OCI-LY7 (cell line): ENCODE results near the gene CDK19. TPM values are rescaled to one million over a fixed set of nuclear protein-coding genes. Genes with fewer than 3 reads are reported as not detected.

Experiments used
- BruUV-seq: library from RNA; stranded (reverse); fragments of 400-500 nt; replicated peaks from 2 replicates; lab custom pipeline; 2021; lab: Mats Ljungman, UMichigan
- CTCF ChIA-PET: fragments of 300-600 bp; sonication (Branson Sonifier 250); formaldehyde crosslinking; loops from one replicate; lab custom pipeline; 2022; ENCODE audit warnings: antibody characterized with exemption; ENCODE audit not compliant: unreplicated experiment; lab: Charles Lee
- POLR2A ChIA-PET: fragments of 300-600 bp; sonication (Branson Sonifier 250); formaldehyde crosslinking; loops from one replicate; lab custom pipeline; 2022; ENCODE audit warnings: antibody characterized with exemption; lab: Charles Lee
- DNase-seq: peaks from one replicate; pipeline ENCODE4 v3.0.0-alpha.2; 2015; ENCODE audit warnings: low spot score
- H2AFZ ChIP-seq: fragments of 200-600 bp; sonication (generic), shearing (Covaris generic); 2 replicates; pipeline ENCODE4 v1.6.1; 2014; ENCODE audit warnings: mild to moderate bottlenecking, antibody characterized with exemption, low read length, moderate library complexity
- H3K27ac ChIP-seq: fragments of 200-600 bp; sonication (generic); 2 replicates; pipeline ENCODE4 v1.5.1; 2014; ENCODE audit warnings: mixed run types, low read depth, mild to moderate bottlenecking, moderate library complexity, low read length, inconsistent platforms; ENCODE audit not compliant: poor library complexity, severe bottlenecking
- H3K36me3 ChIP-seq: fragments of 200-600 bp; sonication (generic); 2 replicates; pipeline ENCODE4 v1.6.1; 2014; ENCODE audit warnings: mild to moderate bottlenecking, antibody characterized with exemption, low read length, moderate library complexity, mixed read lengths; ENCODE audit not compliant: insufficient read depth
- H3K4me1 ChIP-seq: fragments of 200-600 bp; sonication (generic); 2 replicates; pipeline ENCODE4 v1.5.1; 2014; ENCODE audit warnings: mild to moderate bottlenecking, low read length; ENCODE audit not compliant: insufficient read depth, poor library complexity, severe bottlenecking
- H3K4me2 ChIP-seq: fragments of 200-600 bp; sonication (generic); 2 replicates; pipeline ENCODE4 v1.6.1; 2014; ENCODE audit warnings: mild to moderate bottlenecking, low read length
- H3K4me3 ChIP-seq: fragments of 200-600 bp; sonication (generic); 2 replicates; pipeline ENCODE4 v1.5.1; 2014; ENCODE audit warnings: mild to moderate bottlenecking, low read depth, low read length; ENCODE audit not compliant: poor library complexity, severe bottlenecking
- H3K79me2 ChIP-seq: fragments of 200-600 bp; sonication (generic); 2 replicates; pipeline ENCODE4 v1.6.1; 2016; ENCODE audit warnings: low read depth, mild to moderate bottlenecking, low read length, moderate library complexity, mixed read lengths; ENCODE audit not compliant: insufficient read depth
- H3K9me2 ChIP-seq: fragments of 200-600 bp; sonication (generic); 2 replicates; pipeline ENCODE4 v1.6.1; 2016; ENCODE audit warnings: mild to moderate bottlenecking, low read length, mixed read lengths; ENCODE audit not compliant: insufficient read depth
- H3K9me3 ChIP-seq: fragments of 200-600 bp; sonication (generic); 2 replicates; pipeline ENCODE4 v1.6.1; 2014; ENCODE audit warnings: mild to moderate bottlenecking, mixed run types, low read length, mixed read lengths
- H4K20me1 ChIP-seq: fragments of 200-600 bp; sonication (generic); 2 replicates; pipeline ENCODE4 v1.6.1; 2014; ENCODE audit warnings: mild to moderate bottlenecking, antibody characterized with exemption, low read length, moderate library complexity, mixed read lengths; ENCODE audit not compliant: insufficient read depth
- EZH2phosphoT487 ChIP-seq: fragments of 200-600 bp; sonication (generic); IDR thresholded peaks from 2 replicates; pipeline ENCODE4 v1.6.1; 2018; ENCODE audit warnings: low read depth, borderline replicate concordance, mild to moderate bottlenecking, mixed run types, antibody characterized with exemption, low read length, moderate library complexity, mixed read lengths
- intact Hi-C: fragments of 100-400 bp; cut with micrococcal nuclease; formaldehyde crosslinking; loops from one replicate; pipeline ENCODE4 v1.10.0; 2022; ENCODE audit not compliant: unreplicated experiment
- total RNA-seq, 2 experiments: library from RNA; depleted of rRNA in 1 of 2; stranded (reverse); fragments of >200 nt in 1 of 2; shearing (Covaris generic) in 1 of 2; gene quantifications; 2 replicates each; pipeline ENCODE4 v1.2.3, GENCODE V29; 2014 to 2022
- TF ChIP-seq, protein P1 (sequence below): fragments of 200-600 bp; sonication (generic); conservative IDR thresholded peaks from 2 replicates; pipeline ENCODE4 v1.5.1; 2014; ENCODE audit warnings: mild to moderate bottlenecking, antibody characterized with exemption, low read length, moderate library complexity, mixed read lengths

The CDK19 gene
- total RNA-seq, 2 experiments from 2014 or later: 15.4 to 35.6 TPM

DNA sequence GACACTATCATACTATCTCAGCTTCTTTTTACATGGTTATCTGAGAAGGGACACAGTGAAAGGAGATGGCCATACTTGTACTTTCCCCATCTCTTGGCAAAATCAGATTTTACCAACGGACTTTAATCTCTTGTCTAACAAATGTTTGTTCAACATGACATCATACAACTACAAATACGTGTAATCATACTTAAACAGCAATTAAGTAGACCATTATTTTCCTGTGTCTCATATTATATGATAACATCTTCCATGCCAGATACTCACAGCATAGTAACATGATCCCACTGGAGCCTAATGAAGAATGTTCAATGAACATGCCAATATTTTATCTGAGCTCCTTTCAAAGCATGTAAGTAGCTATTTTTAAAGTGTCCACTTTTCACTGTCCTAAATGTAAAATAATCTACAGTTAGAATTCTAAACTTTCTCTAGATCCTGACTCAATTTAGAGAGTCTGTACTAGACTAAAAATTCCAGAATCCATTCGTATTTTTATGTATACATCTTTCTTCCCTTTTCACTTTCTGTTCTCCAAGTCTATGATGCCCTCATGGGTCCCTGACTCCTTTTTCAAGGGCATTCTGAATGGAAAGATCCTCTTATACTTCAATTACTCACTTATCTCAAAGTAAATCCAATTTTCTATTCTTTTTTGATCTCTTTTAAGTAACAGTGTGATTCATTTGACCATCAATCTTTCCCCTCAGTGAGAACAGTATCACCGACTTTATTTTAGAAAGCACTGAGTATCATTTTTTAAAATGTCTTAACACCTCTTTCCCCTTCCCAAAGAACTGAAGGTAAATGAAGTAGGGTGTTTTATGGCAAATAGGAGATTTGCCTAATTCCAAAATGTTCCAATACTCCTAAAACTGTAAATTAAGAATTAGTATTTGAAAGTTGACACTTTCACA lies 133.5 kb downstream of the CDK19 start:
- Histone ChIP-seq H3K4me1 (peaks cover 9% of the 10 kb centered on the region), H3K36me3 (no peaks in the 10 kb centered on the region), H2AFZ (no peak overlapping the region), H3K79me2 (no peaks in the 10 kb centered on the region), H3K9me2 (no peaks in the 10 kb centered on the region), H3K4me2 (no peak overlapping the region), H3K4me3 (no peak overlapping the region), H4K20me1 (no peaks in the 10 kb centered on the region), H3K9me3 (no peaks in the 10 kb centered on the region), H3K27ac (no peak overlapping the region)
- ChIA-PET POLR2A (interaction anchor here (0.6 to 2.8 kb wide), 7 partner anchors 42 to 300 kb away, joined by 3 to 16 read pairs (median 6); partner anchors contain the start of genes AMD1 and RPF2), CTCF (interaction anchor here (0.9 to 1.2 kb wide), 3 partner anchors 29 to 197 kb away, joined by 4 to 6 read pairs (median 5); no protein-coding TSS in a partner anchor)
- BruUV-seq: no TSS peak
- no peak for TF ChIP-seq EZH2phosphoT487
- TF ChIP-seq, protein P1, sequence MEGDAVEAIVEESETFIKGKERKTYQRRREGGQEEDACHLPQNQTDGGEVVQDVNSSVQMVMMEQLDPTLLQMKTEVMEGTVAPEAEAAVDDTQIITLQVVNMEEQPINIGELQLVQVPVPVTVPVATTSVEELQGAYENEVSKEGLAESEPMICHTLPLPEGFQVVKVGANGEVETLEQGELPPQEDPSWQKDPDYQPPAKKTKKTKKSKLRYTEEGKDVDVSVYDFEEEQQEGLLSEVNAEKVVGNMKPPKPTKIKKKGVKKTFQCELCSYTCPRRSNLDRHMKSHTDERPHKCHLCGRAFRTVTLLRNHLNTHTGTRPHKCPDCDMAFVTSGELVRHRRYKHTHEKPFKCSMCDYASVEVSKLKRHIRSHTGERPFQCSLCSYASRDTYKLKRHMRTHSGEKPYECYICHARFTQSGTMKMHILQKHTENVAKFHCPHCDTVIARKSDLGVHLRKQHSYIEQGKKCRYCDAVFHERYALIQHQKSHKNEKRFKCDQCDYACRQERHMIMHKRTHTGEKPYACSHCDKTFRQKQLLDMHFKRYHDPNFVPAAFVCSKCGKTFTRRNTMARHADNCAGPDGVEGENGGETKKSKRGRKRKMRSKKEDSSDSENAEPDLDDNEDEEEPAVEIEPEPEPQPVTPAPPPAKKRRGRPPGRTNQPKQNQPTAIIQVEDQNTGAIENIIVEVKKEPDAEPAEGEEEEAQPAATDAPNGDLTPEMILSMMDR: no peak
- intact Hi-C loops: loop anchor here (1.0 to 5.0 kb wide), 5 partner anchors 133 to 316 kb away; partner anchors contain the start of gene CDK19
- DNase-seq: no peak

DNA sequence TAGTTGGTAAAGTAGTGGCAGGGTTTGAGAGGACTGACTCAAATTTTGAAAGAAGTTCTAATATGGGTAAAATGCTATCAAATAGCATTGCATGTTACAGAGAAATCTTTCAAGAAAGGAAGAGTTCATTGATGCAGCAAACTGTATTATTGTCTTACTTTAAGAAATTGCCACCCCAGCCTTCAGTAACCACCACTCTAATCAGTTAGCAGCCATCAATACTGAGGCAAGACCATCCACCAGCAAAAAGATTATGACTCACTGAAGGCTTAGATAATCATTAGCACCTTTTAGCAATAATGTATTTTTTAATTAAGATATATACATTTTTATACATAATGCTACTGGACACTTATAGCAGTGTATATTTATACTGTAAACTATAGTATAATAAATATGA lies 138.9 kb downstream of the CDK19 start:
- Histone ChIP-seq H3K4me2 (no peak overlapping the region), H3K27ac (no peak overlapping the region), H4K20me1 (no peaks in the 10 kb centered on the region), H3K4me1 (no peaks in the 10 kb centered on the region), H3K4me3 (no peak overlapping the region), H3K36me3 (no peaks in the 10 kb centered on the region), H2AFZ (no peak overlapping the region), H3K79me2 (no peaks in the 10 kb centered on the region), H3K9me3 (no peaks in the 10 kb centered on the region), H3K9me2 (no peaks in the 10 kb centered on the region)
- TF ChIP-seq, protein P1: no peak
- TF ChIP-seq EZH2phosphoT487: no peak
- POLR2A ChIA-PET: no interaction called here
- no peak for DNase-seq
- CTCF ChIA-PET: no interaction called here
- no TSS peak for BruUV-seq
- intact Hi-C loops: no loop called here
